ENCODE results near the gene POGLUT2.

POGLUT2 gene

GRCh38 chr13:102772042-102772425 is 26.7 kb downstream of the POGLUT2 start:
- Histone ChIP-seq H2AFZ (ENCODE audit: low read depth, low read length) (no peak overlapping the region), H3K4me3 (ENCODE audit: low read length) (0 out of 2 replicates have a peak overlapping the region, but pooled peaks have one; percentile 92), H3K9me3 (ENCODE audit: insufficient read depth, low read length) (no peaks in the 10 kb centered on the region)

GRCh38 chr13:102771298-102772041 is 27.3 kb downstream of the POGLUT2 start:
- TF ChIP-seq EZH2phosphoT487 (IDR thresholded peaks at IDR 0.05; ENCODE audit: low read depth): no peak
- TF ChIP-seq, protein P1, sequence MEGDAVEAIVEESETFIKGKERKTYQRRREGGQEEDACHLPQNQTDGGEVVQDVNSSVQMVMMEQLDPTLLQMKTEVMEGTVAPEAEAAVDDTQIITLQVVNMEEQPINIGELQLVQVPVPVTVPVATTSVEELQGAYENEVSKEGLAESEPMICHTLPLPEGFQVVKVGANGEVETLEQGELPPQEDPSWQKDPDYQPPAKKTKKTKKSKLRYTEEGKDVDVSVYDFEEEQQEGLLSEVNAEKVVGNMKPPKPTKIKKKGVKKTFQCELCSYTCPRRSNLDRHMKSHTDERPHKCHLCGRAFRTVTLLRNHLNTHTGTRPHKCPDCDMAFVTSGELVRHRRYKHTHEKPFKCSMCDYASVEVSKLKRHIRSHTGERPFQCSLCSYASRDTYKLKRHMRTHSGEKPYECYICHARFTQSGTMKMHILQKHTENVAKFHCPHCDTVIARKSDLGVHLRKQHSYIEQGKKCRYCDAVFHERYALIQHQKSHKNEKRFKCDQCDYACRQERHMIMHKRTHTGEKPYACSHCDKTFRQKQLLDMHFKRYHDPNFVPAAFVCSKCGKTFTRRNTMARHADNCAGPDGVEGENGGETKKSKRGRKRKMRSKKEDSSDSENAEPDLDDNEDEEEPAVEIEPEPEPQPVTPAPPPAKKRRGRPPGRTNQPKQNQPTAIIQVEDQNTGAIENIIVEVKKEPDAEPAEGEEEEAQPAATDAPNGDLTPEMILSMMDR (IDR thresholded peaks at IDR 0.05; ENCODE audit: low read depth, low read length): no peak
- Histone ChIP-seq H3K4me2 (ENCODE audit: low read length) (peak overlapping the region; percentile 18), H3K27me3 (ENCODE audit: low read depth, low read length) (no peaks in the 10 kb centered on the region), H2AFZ (ENCODE audit: low read depth, low read length) (no peak overlapping the region), H3K4me1 (ENCODE audit: low read length) (peaks cover 22% of the 10 kb centered on the region), H3K36me3 (replicated peaks; ENCODE audit: low read depth, low read length) (peaks cover 9% of the 10 kb centered on the region), H3K4me3 (ENCODE audit: low read length) (no peak overlapping the region), H3K27ac (ENCODE audit: low read length) (no peak overlapping the region), H3K79me2 (ENCODE audit: low read length) (peaks cover 22% of the 10 kb centered on the region), H3K9me3 (ENCODE audit: insufficient read depth, low read length) (no peaks in the 10 kb centered on the region), H3K9ac (ENCODE audit: low read length) (no peak overlapping the region), H4K20me1 (ENCODE audit: insufficient read depth, low read length) (0 out of 2 replicates have a peak, but pooled peaks cover 5% of the 10 kb centered on the region)

More at GRCh38 chr13:102772042-102772425, 26.7 kb downstream of the POGLUT2 start:
- no peaks in the 10 kb centered on the region for H3K27me3 ChIP-seq (ENCODE audit: low read depth, low read length)
- H3K36me3 ChIP-seq (replicated peaks; ENCODE audit: low read depth, low read length): peaks cover 7% of the 10 kb centered on the region
- no peak overlapping the region for H3K27ac ChIP-seq (ENCODE audit: low read length)
- H4K20me1 ChIP-seq (ENCODE audit: insufficient read depth, low read length): 0 out of 2 replicates have a peak, but pooled peaks cover 5% of the 10 kb centered on the region
- no peak overlapping the region for H3K9ac ChIP-seq (ENCODE audit: low read length)
- TF ChIP-seq, protein P1 (IDR thresholded peaks at IDR 0.05; ENCODE audit: low read depth, low read length): no peak
- peak overlapping the region; percentile 85 for H3K4me2 ChIP-seq (ENCODE audit: low read length)
- peaks cover 22% of the 10 kb centered on the region for H3K4me1 ChIP-seq (ENCODE audit: low read length)
- H3K79me2 ChIP-seq (ENCODE audit: low read length): peaks cover 22% of the 10 kb centered on the region

DNA sequence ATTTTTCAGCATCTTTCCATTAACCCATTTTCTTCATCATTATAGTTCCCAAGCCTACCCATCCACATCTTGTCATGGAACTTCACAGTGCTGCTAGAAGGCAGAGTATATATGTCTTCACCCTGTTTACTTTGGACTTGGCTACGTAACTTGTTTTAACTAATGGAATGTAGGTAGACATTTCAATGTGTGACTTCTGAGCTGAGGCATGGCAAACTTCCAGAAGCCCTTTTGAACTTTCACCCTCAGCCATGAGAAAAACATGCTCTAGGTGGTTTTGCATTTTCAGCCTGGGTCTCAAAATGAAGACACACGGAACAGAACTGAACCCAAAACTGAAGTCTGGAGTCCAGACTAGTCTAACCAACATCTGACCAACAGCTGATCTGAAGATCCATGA is 28.3 kb downstream of the POGLUT2 start:
- Histone ChIP-seq H3K4me2 (ENCODE audit: low read length) (no peak overlapping the region), H3K79me2 (ENCODE audit: low read length) (peaks cover 22% of the 10 kb centered on the region), H4K20me1 (ENCODE audit: insufficient read depth, low read length) (0 out of 2 replicates have a peak, but pooled peaks cover 5% of the 10 kb centered on the region), H3K9me3 (ENCODE audit: insufficient read depth, low read length) (no peaks in the 10 kb centered on the region), H2AFZ (ENCODE audit: low read depth, low read length) (no peak overlapping the region), H3K9ac (ENCODE audit: low read length) (no peak overlapping the region), H3K27ac (ENCODE audit: low read length) (no peak overlapping the region), H3K4me1 (ENCODE audit: low read length) (peaks cover 22% of the 10 kb centered on the region), H3K36me3 (replicated peaks; ENCODE audit: low read depth, low read length) (peaks cover 12% of the 10 kb centered on the region), H3K27me3 (ENCODE audit: low read depth, low read length) (no peaks in the 10 kb centered on the region), H3K4me3 (ENCODE audit: low read length) (no peak overlapping the region)
- TF ChIP-seq, protein P1 (IDR thresholded peaks at IDR 0.05; ENCODE audit: low read depth, low read length): no peak
- TF ChIP-seq EZH2phosphoT487 (IDR thresholded peaks at IDR 0.05; ENCODE audit: low read depth): no peak

GRCh38 chr13:102769679-102770078 is 29.1 kb downstream of the POGLUT2 start:
- Histone ChIP-seq H3K9ac (ENCODE audit: low read length) (no peak overlapping the region), H3K4me1 (ENCODE audit: low read length) (peaks cover 22% of the 10 kb centered on the region)
- TF ChIP-seq, protein P1 (IDR thresholded peaks at IDR 0.05; ENCODE audit: low read depth, low read length): 0 out of 2 replicates have a peak, but pooled peaks have one; percentile 6
- no peak for TF ChIP-seq EZH2phosphoT487 (IDR thresholded peaks at IDR 0.05; ENCODE audit: low read depth)

More at GRCh38 chr13:102769679-102770078, 29.1 kb downstream of the POGLUT2 start:
- peaks cover 12% of the 10 kb centered on the region for H3K36me3 ChIP-seq (replicated peaks; ENCODE audit: low read depth, low read length)
- no peak overlapping the region for H3K27ac ChIP-seq (ENCODE audit: low read length)
- peaks cover 22% of the 10 kb centered on the region for H3K79me2 ChIP-seq (ENCODE audit: low read length)
- no peak overlapping the region for H3K4me2 ChIP-seq (ENCODE audit: low read length)
- no peak overlapping the region for H2AFZ ChIP-seq (ENCODE audit: low read depth, low read length)
- no peak overlapping the region for H3K4me3 ChIP-seq (ENCODE audit: low read length)
- 0 out of 2 replicates have a peak, but pooled peaks cover 5% of the 10 kb centered on the region for H4K20me1 ChIP-seq (ENCODE audit: insufficient read depth, low read length)
- no peaks in the 10 kb centered on the region for H3K27me3 ChIP-seq (ENCODE audit: low read depth, low read length)
- no peaks in the 10 kb centered on the region for H3K9me3 ChIP-seq (ENCODE audit: insufficient read depth, low read length)
